ENCODE data around the gene MAPK1IP1L. TPM values are rescaled to one million over a fixed set of nuclear protein-coding genes. Genes with fewer than 3 reads are reported as not detected.
A peak's percentile ranks its signal among the peaks of the same experiment; 100 is the strongest.

The MAPK1IP1L gene
- total RNA-seq, 4 donors from 2014 or later, result 49.9 to 91.4 (median 68.0) TPM

DNA sequence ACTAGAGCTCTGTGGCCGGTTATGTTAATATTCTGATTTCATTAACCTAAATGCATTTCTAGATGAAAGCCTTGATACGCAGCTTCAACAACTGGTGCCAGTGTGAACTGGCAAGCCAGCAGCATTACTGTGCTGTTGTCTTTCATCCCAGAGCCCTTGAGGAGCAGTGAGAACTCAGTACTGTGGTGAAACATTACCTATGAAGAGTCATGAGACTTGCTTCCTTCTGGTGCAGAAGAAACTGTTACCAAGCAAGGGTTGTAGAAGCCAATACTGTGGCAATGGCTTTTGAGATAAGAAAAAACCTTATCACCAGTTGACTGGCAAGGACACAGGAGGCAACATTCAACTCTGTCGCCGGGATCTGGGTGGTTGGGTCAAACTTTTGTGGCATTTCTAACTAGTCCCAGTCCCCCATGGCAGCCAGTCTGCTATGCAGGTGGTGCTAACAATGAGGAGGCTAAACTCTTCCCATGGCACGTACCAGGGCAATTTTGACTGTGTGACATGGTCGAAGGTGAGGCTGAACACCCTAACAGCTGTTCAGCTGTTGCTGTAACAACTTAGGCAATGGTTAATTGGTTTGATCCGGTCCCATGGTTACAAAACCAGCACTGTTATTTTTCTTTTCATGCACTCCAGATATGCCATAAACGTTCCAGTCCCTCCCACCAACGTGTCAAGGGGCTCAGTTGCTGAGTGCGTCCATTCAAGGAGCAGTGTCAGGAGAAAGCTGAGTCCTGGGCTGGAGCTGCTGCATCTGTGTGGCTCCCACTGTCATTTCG, 65.0 kb downstream of the MAPK1IP1L start:
- no peak for DNase-seq
- Histone ChIP-seq H3K9me3 (no peaks in the 10 kb centered on the region), H3K36me3 (no peaks in the 10 kb centered on the region), H3K27me3 (no peaks in the 10 kb centered on the region), H3K4me3 (no peak overlapping the region), H3K27ac (peak overlapping the region in 3 of 4 donors; percentile 76 to 84 (median 83)), H3K4me1 (peaks cover 5 to 22% of the 10 kb centered on the region in 2 donors)
- intact Hi-C loops (cut with DNase I; ENCODE audit: low total_unique reads) (no loop called here), in situ Hi-C loops (cut with MboI; ENCODE audit: low sequenced_read_pairs in 4 of 4) (no loop called here)
- ATAC-seq, result no peak
- TF ChIP-seq, protein P1, sequence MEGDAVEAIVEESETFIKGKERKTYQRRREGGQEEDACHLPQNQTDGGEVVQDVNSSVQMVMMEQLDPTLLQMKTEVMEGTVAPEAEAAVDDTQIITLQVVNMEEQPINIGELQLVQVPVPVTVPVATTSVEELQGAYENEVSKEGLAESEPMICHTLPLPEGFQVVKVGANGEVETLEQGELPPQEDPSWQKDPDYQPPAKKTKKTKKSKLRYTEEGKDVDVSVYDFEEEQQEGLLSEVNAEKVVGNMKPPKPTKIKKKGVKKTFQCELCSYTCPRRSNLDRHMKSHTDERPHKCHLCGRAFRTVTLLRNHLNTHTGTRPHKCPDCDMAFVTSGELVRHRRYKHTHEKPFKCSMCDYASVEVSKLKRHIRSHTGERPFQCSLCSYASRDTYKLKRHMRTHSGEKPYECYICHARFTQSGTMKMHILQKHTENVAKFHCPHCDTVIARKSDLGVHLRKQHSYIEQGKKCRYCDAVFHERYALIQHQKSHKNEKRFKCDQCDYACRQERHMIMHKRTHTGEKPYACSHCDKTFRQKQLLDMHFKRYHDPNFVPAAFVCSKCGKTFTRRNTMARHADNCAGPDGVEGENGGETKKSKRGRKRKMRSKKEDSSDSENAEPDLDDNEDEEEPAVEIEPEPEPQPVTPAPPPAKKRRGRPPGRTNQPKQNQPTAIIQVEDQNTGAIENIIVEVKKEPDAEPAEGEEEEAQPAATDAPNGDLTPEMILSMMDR (IDR thresholded peaks at IDR 0.05 in 4 of 5, conservative IDR thresholded peaks at IDR 0.05 in 1 of 5), result no peak
- TF ChIP-seq POLR2A (IDR thresholded peaks at IDR 0.05), result no peak

DNA sequence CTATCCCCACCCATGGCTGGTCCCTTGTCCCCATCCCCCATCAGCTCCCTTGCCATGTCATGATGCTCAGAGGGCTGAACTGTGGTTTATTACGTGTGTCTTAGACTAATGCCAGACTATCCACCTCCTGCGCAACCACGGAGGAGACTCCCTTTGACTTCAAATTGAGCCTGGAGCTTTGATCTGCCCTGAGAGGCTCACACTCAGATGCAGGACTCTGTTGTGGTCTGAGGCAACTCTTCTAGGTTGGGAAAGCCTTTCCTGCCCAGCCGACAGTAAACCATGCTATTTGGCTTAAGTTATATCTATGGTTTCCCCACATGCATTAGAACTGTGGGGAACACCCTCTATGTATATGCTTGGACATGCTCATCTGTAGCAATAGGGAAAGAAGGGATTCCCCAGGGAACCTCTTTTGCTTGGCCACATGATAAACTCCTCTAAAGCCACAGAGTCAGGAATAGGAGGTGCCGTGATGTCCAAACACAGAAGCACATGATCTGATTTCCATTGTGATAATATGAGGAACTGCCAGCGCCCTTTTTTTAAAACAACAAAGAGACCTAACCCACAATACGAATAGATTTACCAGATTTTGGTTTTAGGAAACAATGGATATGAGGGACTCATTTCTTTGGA, 66.5 kb downstream of the MAPK1IP1L start:
- in situ Hi-C loops (cut with MboI; ENCODE audit: low sequenced_read_pairs in 4 of 4), result no loop called here
- Histone ChIP-seq H3K9me3 (no peaks in the 10 kb centered on the region), H3K36me3 (no peaks in the 10 kb centered on the region), H3K27me3 (no peaks in the 10 kb centered on the region), H3K27ac (peak overlapping the region; percentile 69 to 84 (median 80)), H3K4me1 (peaks cover 11 to 25% of the 10 kb centered on the region in 2 donors), H3K4me3 (no peak overlapping the region)
- TF ChIP-seq, protein P1 (IDR thresholded peaks at IDR 0.05 in 4 of 5, conservative IDR thresholded peaks at IDR 0.05 in 1 of 5), result no peak
- TF ChIP-seq POLR2A (IDR thresholded peaks at IDR 0.05), result no peak
- intact Hi-C loops (cut with DNase I; ENCODE audit: low total_unique reads), result no loop called here
- peak; percentile 55 to 67 for ATAC-seq
- no peak for DNase-seq

- ATAC-seq (peak; percentile 49 to 66), DNase-seq (no peak)
- in situ Hi-C loops (cut with MboI; ENCODE audit: low sequenced_read_pairs in 4 of 4) (no loop called here), intact Hi-C loops (cut with DNase I; ENCODE audit: low total_unique reads) (no loop called here)
- Histone ChIP-seq H3K9me3 (no peaks in the 10 kb centered on the region), H3K27me3 (no peaks in the 10 kb centered on the region), H3K27ac (peak overlapping the region; percentile 69 to 84 (median 80)), H3K36me3 (no peaks in the 10 kb centered on the region), H3K4me1 (peaks cover 12 to 26% of the 10 kb centered on the region in 2 donors), H3K4me3 (no peak overlapping the region)
- TF ChIP-seq POLR2A (IDR thresholded peaks at IDR 0.05), result no peak
- TF ChIP-seq, protein P1 (IDR thresholded peaks at IDR 0.05 in 4 of 5, conservative IDR thresholded peaks at IDR 0.05 in 1 of 5), result no peak
These were observed 67.3 kb downstream of the MAPK1IP1L start for GRCh38 chr14:55118761-55119160.

Other genes with a start within 250 kb of the MAPK1IP1L start
- gene GCH1, start 148.8 kb upstream of the MAPK1IP1L start, total RNA-seq, result 1 to 10 TPM in 2 of 4 donors, under 1 TPM in 2; 0.53 to 1.6 (median 0.92) TPM
- 1 to 10 TPM in 2 of 4 donors, under 1 TPM in 2; 0.72 to 1.2 (median 1.0) TPM for gene WDHD1, start 24.5 kb upstream of the MAPK1IP1L start, total RNA-seq
- gene SOCS4, start 24.4 kb upstream of the MAPK1IP1L start, total RNA-seq, result 10 to 100 TPM in 3 of 4 donors, 1 to 10 TPM in 1; 9.7 to 19.3 (median 14.3) TPM
- gene LGALS3, start 77.6 kb downstream of the MAPK1IP1L start, total RNA-seq, result 100 to 1,000 TPM in 1 of 4 donors, 10 to 100 TPM in 3; 68.0 to 124 (median 80.6) TPM
- gene DLGAP5, start 139.9 kb downstream of the MAPK1IP1L start, total RNA-seq, result not detected
- 10 to 100 TPM; 26.2 to 55.9 (median 40.7) TPM for gene FBXO34, start 219.8 kb downstream of the MAPK1IP1L start, total RNA-seq

Data from gastrocnemius medialis (tissue), 4 donors.